ENCODE measurements around the gene TFF3. TPM values are rescaled to one million over a fixed set of nuclear protein-coding genes. Genes with fewer than 3 reads are reported as not detected.

Gene TFF3
- total RNA-seq, 4 donors from 2014 or later = 1.9 to 8.0 (median 5.5) TPM; not detected in 1

DNA sequence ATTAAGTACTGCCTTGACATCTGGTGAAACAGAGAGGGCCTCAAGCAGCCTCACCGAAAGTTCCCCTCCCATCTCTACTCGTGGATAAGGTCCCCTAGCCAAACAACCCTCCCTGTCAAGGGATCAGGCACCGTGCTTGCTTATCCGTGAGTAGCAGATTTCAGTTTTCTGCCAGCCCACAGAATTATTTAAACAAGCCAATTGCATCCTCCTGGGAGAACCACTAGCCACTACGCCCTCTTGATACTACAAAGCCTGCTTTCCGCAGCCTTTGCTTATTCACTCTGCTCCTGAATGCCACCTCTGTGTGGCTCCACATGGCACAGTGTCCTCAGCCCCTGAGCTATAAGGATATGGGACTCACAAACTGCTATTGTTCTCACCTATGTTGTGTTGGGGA, 41.4 kb upstream of the TFF3 start:
- 77% methylated on average over 6 of the region's 6 CpGs for WGBS
- TF ChIP-seq, protein P1, sequence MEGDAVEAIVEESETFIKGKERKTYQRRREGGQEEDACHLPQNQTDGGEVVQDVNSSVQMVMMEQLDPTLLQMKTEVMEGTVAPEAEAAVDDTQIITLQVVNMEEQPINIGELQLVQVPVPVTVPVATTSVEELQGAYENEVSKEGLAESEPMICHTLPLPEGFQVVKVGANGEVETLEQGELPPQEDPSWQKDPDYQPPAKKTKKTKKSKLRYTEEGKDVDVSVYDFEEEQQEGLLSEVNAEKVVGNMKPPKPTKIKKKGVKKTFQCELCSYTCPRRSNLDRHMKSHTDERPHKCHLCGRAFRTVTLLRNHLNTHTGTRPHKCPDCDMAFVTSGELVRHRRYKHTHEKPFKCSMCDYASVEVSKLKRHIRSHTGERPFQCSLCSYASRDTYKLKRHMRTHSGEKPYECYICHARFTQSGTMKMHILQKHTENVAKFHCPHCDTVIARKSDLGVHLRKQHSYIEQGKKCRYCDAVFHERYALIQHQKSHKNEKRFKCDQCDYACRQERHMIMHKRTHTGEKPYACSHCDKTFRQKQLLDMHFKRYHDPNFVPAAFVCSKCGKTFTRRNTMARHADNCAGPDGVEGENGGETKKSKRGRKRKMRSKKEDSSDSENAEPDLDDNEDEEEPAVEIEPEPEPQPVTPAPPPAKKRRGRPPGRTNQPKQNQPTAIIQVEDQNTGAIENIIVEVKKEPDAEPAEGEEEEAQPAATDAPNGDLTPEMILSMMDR (IDR thresholded peaks at IDR 0.05) = no peak
- no peak for TF ChIP-seq POLR2A (IDR thresholded peaks at IDR 0.05)
- TF ChIP-seq POLR2AphosphoS5 (IDR thresholded peaks at IDR 0.05) = no peak
- TF ChIP-seq EP300 (IDR thresholded peaks at IDR 0.05) = no peak
- Histone ChIP-seq H3K27ac (no peak overlapping the region), H3K36me3 (no peaks in the 10 kb centered on the region), H3K4me3 (no peak overlapping the region), H3K4me1 (no peaks in the 10 kb centered on the region), H3K27me3 (peaks cover 13% of the 10 kb centered on the region), H3K9me3 (no peaks in the 10 kb centered on the region)
- no peak for DNase-seq (ENCODE audit: low spot score in 2 of 2)

GRCh38 chr21:42356046-42356445, 40.8 kb upstream of the TFF3 start:
- DNase-seq (ENCODE audit: low spot score in 2 of 2) = no peak
- 85% methylated on average over 2 of the region's 2 CpGs for WGBS
- H3K4me3 ChIP-seq = no peak overlapping the region
- no peak for TF ChIP-seq EP300 (IDR thresholded peaks at IDR 0.05)
- TF ChIP-seq, protein P1 (IDR thresholded peaks at IDR 0.05) = no peak
- H3K4me1 ChIP-seq = no peaks in the 10 kb centered on the region
- H3K36me3 ChIP-seq = no peaks in the 10 kb centered on the region
- no peak overlapping the region for H3K27ac ChIP-seq
- no peaks in the 10 kb centered on the region for H3K9me3 ChIP-seq
- peaks cover 7% of the 10 kb centered on the region for H3K27me3 ChIP-seq

DNA sequence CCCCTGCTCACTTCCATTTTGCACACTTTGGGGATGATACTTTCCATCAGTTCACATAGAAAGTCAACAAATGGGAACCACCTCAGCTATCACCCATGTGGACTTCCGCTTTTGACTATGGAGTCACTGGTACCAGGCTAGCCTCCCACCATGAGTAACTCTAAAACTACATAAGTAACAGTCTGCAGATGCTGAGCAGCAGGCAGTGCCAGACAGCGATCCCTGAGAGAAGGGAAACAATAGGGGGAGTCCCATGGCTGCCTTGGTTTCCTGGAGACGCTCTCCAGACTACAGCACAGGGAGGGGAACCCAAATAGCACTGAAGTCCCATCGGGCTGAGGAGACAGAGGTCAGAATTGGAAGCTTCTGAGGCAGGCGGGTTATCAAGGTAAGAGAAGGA, 38.4 kb upstream of the TFF3 start:
- Histone ChIP-seq H3K27me3 (peaks cover 9% of the 10 kb centered on the region), H3K4me3 (no peak overlapping the region), H3K4me1 (no peaks in the 10 kb centered on the region), H3K27ac (no peak overlapping the region), H3K9me3 (no peaks in the 10 kb centered on the region), H3K36me3 (no peaks in the 10 kb centered on the region)
- no peak for TF ChIP-seq POLR2AphosphoS5 (IDR thresholded peaks at IDR 0.05)
- DNase-seq (ENCODE audit: low spot score in 2 of 2) = peak in 1 of 2 donors; percentile 18
- 85% methylated on average over 5 of the region's 5 CpGs for WGBS

GRCh38 chr21:42352441-42353095, 37.4 kb upstream of the TFF3 start:
- 87% methylated on average over 14 of the region's 14 CpGs for WGBS
- no peaks in the 10 kb centered on the region for H3K4me1 ChIP-seq
- TF ChIP-seq, protein P1 (IDR thresholded peaks at IDR 0.05) = no peak
- TF ChIP-seq POLR2AphosphoS5 (IDR thresholded peaks at IDR 0.05) (no peak), EP300 (IDR thresholded peaks at IDR 0.05) (no peak), POLR2A (IDR thresholded peaks at IDR 0.05) (no peak)

DNA sequence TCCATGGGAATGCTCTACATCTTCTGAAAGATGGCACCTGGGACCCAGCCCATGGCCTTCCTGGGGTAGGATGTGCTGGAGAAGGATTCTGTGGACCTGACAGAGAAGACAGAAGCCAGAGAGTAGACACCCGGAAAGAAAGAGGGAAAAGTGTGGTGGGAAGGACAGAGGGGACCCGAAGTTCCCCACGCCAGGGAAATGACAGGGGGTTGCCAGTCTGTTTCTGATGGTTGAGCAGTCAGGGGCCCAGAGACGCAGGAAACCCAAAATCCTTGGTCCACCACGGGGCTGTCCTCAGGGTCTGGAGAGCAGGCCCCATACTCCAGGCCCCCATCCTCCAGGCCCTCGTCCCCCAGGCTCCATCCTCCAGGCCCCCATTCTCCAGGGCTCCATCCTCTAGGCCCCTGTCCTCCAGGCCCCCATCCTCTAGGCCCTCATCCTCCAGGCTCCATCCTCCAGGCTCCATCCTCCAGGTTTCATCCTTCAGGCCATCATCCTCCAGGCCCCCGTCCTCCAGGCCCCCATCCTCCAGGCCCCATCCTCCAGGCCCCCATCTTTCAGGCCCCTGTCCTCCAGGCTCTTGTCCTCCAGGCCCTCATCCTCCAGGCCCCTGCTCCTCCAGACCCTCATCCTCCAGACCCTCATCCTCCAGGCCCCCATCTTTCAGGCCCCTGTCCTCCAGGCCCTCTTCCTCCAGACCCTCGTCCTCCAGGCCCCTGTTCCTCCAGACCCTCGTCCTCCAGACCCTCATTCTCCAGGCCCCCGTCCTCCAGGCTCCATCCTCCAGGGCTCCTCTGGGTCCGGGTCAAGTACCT, 36.6 kb upstream of the TFF3 start:
- H3K36me3 ChIP-seq = no peaks in the 10 kb centered on the region
- WGBS = 80% methylated on average over 11 of the region's 11 CpGs
- peak in 1 of 2 donors; percentile 69 for DNase-seq (ENCODE audit: low spot score in 2 of 2)
- no peaks in the 10 kb centered on the region for H3K9me3 ChIP-seq
- no peak overlapping the region for H3K27ac ChIP-seq
- H3K4me3 ChIP-seq = no peak overlapping the region
- H3K4me1 ChIP-seq = no peaks in the 10 kb centered on the region
- peaks cover 17% of the 10 kb centered on the region for H3K27me3 ChIP-seq
- TF ChIP-seq POLR2AphosphoS5 (IDR thresholded peaks at IDR 0.05) (no peak), EP300 (IDR thresholded peaks at IDR 0.05) (no peak), POLR2A (IDR thresholded peaks at IDR 0.05) (no peak)
- TF ChIP-seq, protein P1 (IDR thresholded peaks at IDR 0.05) = no peak

More at GRCh38 chr21:42352441-42353095, 37.4 kb upstream of the TFF3 start:
- DNase-seq (ENCODE audit: low spot score in 2 of 2) = peak in 1 of 2 donors; percentile 35
- H3K27ac ChIP-seq = no peak overlapping the region
- H3K27me3 ChIP-seq = peaks cover 10% of the 10 kb centered on the region
- H3K36me3 ChIP-seq = no peaks in the 10 kb centered on the region
- no peak overlapping the region for H3K4me3 ChIP-seq
- no peaks in the 10 kb centered on the region for H3K9me3 ChIP-seq

Data from suprapubic skin (tissue), 4 donors.